SK-N-SH (cell line): ENCODE measurements around the gene ANXA9. TPM values are rescaled to one million over a fixed set of nuclear protein-coding genes. Genes with fewer than 3 reads are reported as not detected.

Experiments
- CTCF ChIA-PET: fragments of 300-600, 350-600 bp; formaldehyde crosslinking; extraction: SDS; loops from one replicate; lab custom pipeline; 2021; lab: Yijun Ruan, JAX
- POLR2A ChIA-PET: fragments of 350-600 bp; sonication (Branson Sonifier 250); formaldehyde crosslinking; extraction: SDS; loops from one replicate; lab custom pipeline; 2020; ENCODE audit warnings: antibody characterized with exemption, inconsistent platforms; lab: Yijun Ruan, JAX
- DNase-seq: peaks from one replicate; pipeline ENCODE4 v3.0.0; 2012
- H2AFZ ChIP-seq: fragments of 200-600 bp; sonication (generic); 2 replicates; pipeline ENCODE4 v1.8.1; 2016; ENCODE audit warnings: antibody characterized with exemption, mild to moderate bottlenecking, low read depth
- H3F3A ChIP-seq: fragments of 200-600 bp; sonication (generic); replicated peaks from 2 replicates; pipeline ENCODE3; 2016; ENCODE audit warnings: antibody characterized with exemption, mild to moderate bottlenecking; ENCODE audit not compliant: insufficient read depth
- H3K27ac ChIP-seq, 2 experiments: fragments of 200-500 bp in 1 of 2; fragments of 200-600 bp in 1 of 2; sonication (Bioruptor generic) in 1 of 2; sonication (generic), shearing (Covaris generic) in 1 of 2; 2 replicates each; pipeline versions ENCODE4 v1.5.1 to v1.6.1; 2014 to 2016; ENCODE audit warnings: low read depth in 2 of 2, inconsistent platforms in 1 of 2, low read length in 1 of 2, mild to moderate bottlenecking in 1 of 2, mixed read lengths in 1 of 2
- H3K27me3 ChIP-seq: fragments of 200-600 bp; sonication (generic), shearing (Covaris generic); 2 replicates; pipeline ENCODE4 v1.6.1; 2016; ENCODE audit warnings: mixed run types; ENCODE audit not compliant: insufficient read depth
- H3K36me3 ChIP-seq, 2 experiments: fragments of 200-500 bp in 1 of 2; fragments of 200-600 bp in 1 of 2; sonication (Bioruptor generic) in 1 of 2; sonication (generic) in 1 of 2; replicated peaks in 1 of 2; 2 replicates each; pipeline versions ENCODE3 to v1.5.1; 2014 to 2016; ENCODE audit warnings: low read length in 1 of 2, mild to moderate bottlenecking in 1 of 2; ENCODE audit not compliant: insufficient read depth in 2 of 2, control insufficient read depth in 1 of 2
- H3K4me1 ChIP-seq, 2 experiments: fragments of 200-500 bp in 1 of 2; fragments of 200-600 bp in 1 of 2; sonication (Bioruptor generic) in 1 of 2; sonication (generic), shearing (Covaris generic) in 1 of 2; 2 replicates each; pipeline versions ENCODE4 v1.5.1 to v1.6.1; 2014 to 2016; ENCODE audit warnings: low read depth in 1 of 2, low read length in 1 of 2, mixed run types in 1 of 2; ENCODE audit not compliant: insufficient read depth in 2 of 2, control insufficient read depth in 1 of 2
- H3K4me2 ChIP-seq: fragments of 200-600 bp; sonication (generic), shearing (Covaris generic); 2 replicates; pipeline ENCODE4 v1.6.1; 2017; ENCODE audit warnings: mixed run types
- H3K4me3 ChIP-seq, 2 experiments: fragments of 200-500 bp in 1 of 2; fragments of 200-600 bp in 1 of 2; sonication (Bioruptor generic) in 1 of 2; sonication (generic), shearing (Covaris generic) in 1 of 2; 2 replicates each; pipeline versions ENCODE4 v1.5.1 to v1.8.1; 2014 to 2016; ENCODE audit warnings: low read depth in 2 of 2, inconsistent platforms in 1 of 2, low read length in 1 of 2, mild to moderate bottlenecking in 1 of 2, mixed read lengths in 1 of 2, moderate library complexity in 1 of 2
- H3K79me2 ChIP-seq: fragments of 200-600 bp; sonication (generic); 2 replicates; pipeline ENCODE4 v1.8.1; 2017; ENCODE audit warnings: mild to moderate bottlenecking; ENCODE audit not compliant: insufficient read depth
- H3K9ac ChIP-seq: fragments of 200-600 bp; sonication (generic); 2 replicates; pipeline ENCODE4 v1.6.1; 2017; ENCODE audit warnings: mixed run types
- H3K9me2 ChIP-seq: fragments of 200-600 bp; sonication (generic); 2 replicates; pipeline ENCODE4 v1.6.1; 2017; ENCODE audit warnings: mixed run types
- H3K9me3 ChIP-seq: fragments of 200-600 bp; sonication (generic); 2 replicates; pipeline ENCODE4 v1.6.1; 2017; ENCODE audit warnings: mixed run types, mild to moderate bottlenecking, moderate library complexity
- H4K20me1 ChIP-seq: fragments of 200-600 bp; sonication (generic); 2 replicates; pipeline ENCODE4 v1.6.1; 2017; ENCODE audit warnings: mild to moderate bottlenecking, mixed run types; ENCODE audit not compliant: insufficient read depth
- ELF1 ChIP-seq: IDR thresholded peaks from 2 replicates; pipeline ENCODE4 v1.4.0; 2012
- EP300 ChIP-seq, 2 experiments: IDR thresholded peaks; 2 replicates each; pipeline versions ENCODE4 v1.4.0 to v1.6.1; 2012; ENCODE audit warnings: borderline replicate concordance in 1 of 2, low read depth in 1 of 2, low read length in 1 of 2
- FOXJ3 ChIP-seq: sonication (generic); formaldehyde crosslinking; IDR thresholded peaks from 2 replicates; pipeline ENCODE4 v1.5.1; 2020; ENCODE audit warnings: mild to moderate bottlenecking, missing genetic modification reagents
- GABPA ChIP-seq: IDR thresholded peaks from 2 replicates; pipeline ENCODE4 v1.4.0; 2012; ENCODE audit warnings: low read depth, mild to moderate bottlenecking
- GATA2 ChIP-seq: sonication (generic); formaldehyde crosslinking; IDR thresholded peaks from 2 replicates; pipeline ENCODE4 v1.5.0; 2020; ENCODE audit warnings: mild to moderate bottlenecking, missing genetic modification reagents
- JUND ChIP-seq: IDR thresholded peaks from 2 replicates; pipeline ENCODE4 v1.4.0; 2012
- MEF2A ChIP-seq: IDR thresholded peaks from 2 replicates; pipeline ENCODE4 v1.4.0; 2012; ENCODE audit warnings: low read depth, borderline replicate concordance
- MXI1 ChIP-seq: IDR thresholded peaks from 2 replicates; pipeline ENCODE4 v1.6.1; 2012; ENCODE audit warnings: mild to moderate bottlenecking, low read depth, low read length, improper control_type of control experiment
- NFIC ChIP-seq: IDR thresholded peaks from 2 replicates; pipeline ENCODE4 v1.4.0; 2012; ENCODE audit warnings: borderline replicate concordance
- POLR2AphosphoS5 ChIP-seq: IDR thresholded peaks from 2 replicates; pipeline ENCODE4 v1.6.1; 2012; ENCODE audit warnings: low read depth, low read length
- RAD21 ChIP-seq: IDR thresholded peaks from 2 replicates; pipeline ENCODE4 v1.6.1; 2012; ENCODE audit warnings: mild to moderate bottlenecking, low read length
- RFX5 ChIP-seq: IDR thresholded peaks from 2 replicates; pipeline ENCODE4 v1.6.1; 2012; ENCODE audit warnings: mild to moderate bottlenecking, improper control_type of control experiment, low read length
- RXRA ChIP-seq: IDR thresholded peaks from 2 replicates; pipeline ENCODE4 v1.4.0; 2012; ENCODE audit warnings: low read depth, mild to moderate bottlenecking, borderline replicate concordance
- TAF1 ChIP-seq: IDR thresholded peaks from 2 replicates; pipeline ENCODE4 v1.6.1; 2012; ENCODE audit warnings: low read depth, mild to moderate bottlenecking, low read length, moderate library complexity, borderline replicate concordance
- TCF12 ChIP-seq: IDR thresholded peaks from 2 replicates; pipeline ENCODE4 v1.4.0; 2012
- WGBS: methylation state at CpG from one replicate; pipeline ENCODE4 v1.1.6; 2017; ENCODE audit warnings: low lambda C conversion rate; 5-methylcytosine and 5-hydroxymethylcytosine counted together
- polyA plus RNA-seq, 3 experiments: library from polyadenylated mRNA; depleted of rRNA; stranded (reverse); fragments of >200 nt; gene quantifications; 2 replicates each; pipeline ENCODE4 v1.2.3, GENCODE V29; 2012
- TF ChIP-seq, protein P1 (sequence below): fragments of 150-350 bp; IDR thresholded peaks from 2 replicates; pipeline ENCODE4 v1.6.1; 2017; ENCODE audit warnings: antibody characterized with exemption, low read length, low read depth, borderline replicate concordance
- TF ChIP-seq, protein P2 (sequence below): IDR thresholded peaks from 2 replicates; pipeline ENCODE4 v1.4.0; 2012; ENCODE audit warnings: low read depth, borderline replicate concordance
- TF ChIP-seq, protein P3 (sequence below): fragments of 200-600 bp; sonication (generic); IDR thresholded peaks from 2 replicates; pipeline ENCODE4 v1.6.1; 2017; ENCODE audit warnings: antibody characterized with exemption, mild to moderate bottlenecking, moderate library complexity
- TF ChIP-seq, protein P4 (sequence below): IDR thresholded peaks from 2 replicates; pipeline ENCODE4 v1.4.0; 2012; ENCODE audit warnings: low read depth
- TF ChIP-seq, protein P5 (sequence below): IDR thresholded peaks from 2 replicates; pipeline ENCODE4; 2012

The ANXA9 gene
- polyA plus RNA-seq, 1 of the 3 experiments (the other 2 are of a cell fraction), result 0.07 TPM

DNA sequence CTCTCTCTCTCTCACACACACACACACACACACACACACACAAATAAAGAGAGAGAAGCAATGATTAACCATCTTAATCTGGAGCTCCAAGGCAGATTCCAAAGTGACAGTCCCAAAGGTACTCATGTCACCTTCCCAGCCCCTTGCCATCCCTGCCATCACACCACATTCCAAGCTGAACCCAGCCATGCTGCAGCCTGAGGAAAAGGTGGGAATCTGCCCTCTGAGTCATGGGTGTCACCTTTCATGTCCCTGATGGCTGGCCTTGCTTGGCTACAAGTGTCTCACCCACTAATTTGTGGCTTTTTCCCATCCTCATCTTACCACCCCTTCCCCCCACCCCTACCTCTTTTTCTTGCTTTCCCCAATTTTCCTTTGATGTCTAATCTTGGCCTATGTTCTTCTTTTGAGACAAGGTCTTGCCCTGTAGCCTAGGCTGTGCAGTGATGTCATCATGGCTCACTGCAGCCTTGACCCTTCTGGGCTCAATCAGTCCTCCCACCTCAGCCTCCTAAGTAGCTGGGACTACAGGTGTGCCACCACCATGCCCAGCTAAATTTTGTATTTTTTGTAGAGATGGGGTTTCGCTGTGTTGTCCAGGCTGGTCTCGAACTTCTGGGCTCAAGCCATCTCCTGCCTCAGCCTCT is 3.2 kb downstream of the ANXA9 start:
- no peaks in the 10 kb centered on the region for H3K27me3 ChIP-seq
- WGBS, result 72% methylated on average over 2 of the region's 2 CpGs

More for the DNA sequence above, 3.2 kb downstream of the ANXA9 start:
- Histone ChIP-seq H3K4me2 (no peak overlapping the region), H3F3A (no peaks in the 10 kb centered on the region), H4K20me1 (no peaks in the 10 kb centered on the region), H3K4me3 (no peak overlapping the region), H3K4me1 (peaks cover 0 to 11% of the 10 kb centered on the region in 2 experiments; a peak in 1 of 4 replicates), H2AFZ (no peak overlapping the region), H3K9me3 (no peaks in the 10 kb centered on the region), H3K79me2 (no peaks in the 10 kb centered on the region), H3K9ac (no peak overlapping the region), H3K9me2 (no peaks in the 10 kb centered on the region), H3K36me3 (no peaks in the 10 kb centered on the region), H3K27ac (no peak overlapping the region)
- TF ChIP-seq RFX5 (no peak), FOXJ3 (CRISPR knock-in tag) (no peak), RAD21 (no peak), GABPA (no peak), GATA2 (no peak), MEF2A (no peak), POLR2AphosphoS5 (no peak), EP300 (IDR thresholded peaks at IDR 0.05; ENCODE audit: borderline replicate concordance in 1 of 2, low read depth in 1 of 2, low read length in 1 of 2) (no peak), ELF1 (no peak), TAF1 (no peak), JUND (no peak), RXRA (no peak), NFIC (no peak), MXI1 (no peak), TCF12 (no peak)
- TF ChIP-seq, protein P1, sequence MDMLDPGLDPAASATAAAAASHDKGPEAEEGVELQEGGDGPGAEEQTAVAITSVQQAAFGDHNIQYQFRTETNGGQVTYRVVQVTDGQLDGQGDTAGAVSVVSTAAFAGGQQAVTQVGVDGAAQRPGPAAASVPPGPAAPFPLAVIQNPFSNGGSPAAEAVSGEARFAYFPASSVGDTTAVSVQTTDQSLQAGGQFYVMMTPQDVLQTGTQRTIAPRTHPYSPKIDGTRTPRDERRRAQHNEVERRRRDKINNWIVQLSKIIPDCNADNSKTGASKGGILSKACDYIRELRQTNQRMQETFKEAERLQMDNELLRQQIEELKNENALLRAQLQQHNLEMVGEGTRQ, result no peak
- TF ChIP-seq, protein P2, sequence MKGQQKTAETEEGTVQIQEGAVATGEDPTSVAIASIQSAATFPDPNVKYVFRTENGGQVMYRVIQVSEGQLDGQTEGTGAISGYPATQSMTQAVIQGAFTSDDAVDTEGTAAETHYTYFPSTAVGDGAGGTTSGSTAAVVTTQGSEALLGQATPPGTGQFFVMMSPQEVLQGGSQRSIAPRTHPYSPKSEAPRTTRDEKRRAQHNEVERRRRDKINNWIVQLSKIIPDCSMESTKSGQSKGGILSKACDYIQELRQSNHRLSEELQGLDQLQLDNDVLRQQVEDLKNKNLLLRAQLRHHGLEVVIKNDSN, result no peak
- TF ChIP-seq, protein P3, sequence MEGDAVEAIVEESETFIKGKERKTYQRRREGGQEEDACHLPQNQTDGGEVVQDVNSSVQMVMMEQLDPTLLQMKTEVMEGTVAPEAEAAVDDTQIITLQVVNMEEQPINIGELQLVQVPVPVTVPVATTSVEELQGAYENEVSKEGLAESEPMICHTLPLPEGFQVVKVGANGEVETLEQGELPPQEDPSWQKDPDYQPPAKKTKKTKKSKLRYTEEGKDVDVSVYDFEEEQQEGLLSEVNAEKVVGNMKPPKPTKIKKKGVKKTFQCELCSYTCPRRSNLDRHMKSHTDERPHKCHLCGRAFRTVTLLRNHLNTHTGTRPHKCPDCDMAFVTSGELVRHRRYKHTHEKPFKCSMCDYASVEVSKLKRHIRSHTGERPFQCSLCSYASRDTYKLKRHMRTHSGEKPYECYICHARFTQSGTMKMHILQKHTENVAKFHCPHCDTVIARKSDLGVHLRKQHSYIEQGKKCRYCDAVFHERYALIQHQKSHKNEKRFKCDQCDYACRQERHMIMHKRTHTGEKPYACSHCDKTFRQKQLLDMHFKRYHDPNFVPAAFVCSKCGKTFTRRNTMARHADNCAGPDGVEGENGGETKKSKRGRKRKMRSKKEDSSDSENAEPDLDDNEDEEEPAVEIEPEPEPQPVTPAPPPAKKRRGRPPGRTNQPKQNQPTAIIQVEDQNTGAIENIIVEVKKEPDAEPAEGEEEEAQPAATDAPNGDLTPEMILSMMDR, result no peak
- TF ChIP-seq, protein P4, sequence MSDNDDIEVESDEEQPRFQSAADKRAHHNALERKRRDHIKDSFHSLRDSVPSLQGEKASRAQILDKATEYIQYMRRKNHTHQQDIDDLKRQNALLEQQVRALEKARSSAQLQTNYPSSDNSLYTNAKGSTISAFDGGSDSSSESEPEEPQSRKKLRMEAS, result no peak
- TF ChIP-seq, protein P5, sequence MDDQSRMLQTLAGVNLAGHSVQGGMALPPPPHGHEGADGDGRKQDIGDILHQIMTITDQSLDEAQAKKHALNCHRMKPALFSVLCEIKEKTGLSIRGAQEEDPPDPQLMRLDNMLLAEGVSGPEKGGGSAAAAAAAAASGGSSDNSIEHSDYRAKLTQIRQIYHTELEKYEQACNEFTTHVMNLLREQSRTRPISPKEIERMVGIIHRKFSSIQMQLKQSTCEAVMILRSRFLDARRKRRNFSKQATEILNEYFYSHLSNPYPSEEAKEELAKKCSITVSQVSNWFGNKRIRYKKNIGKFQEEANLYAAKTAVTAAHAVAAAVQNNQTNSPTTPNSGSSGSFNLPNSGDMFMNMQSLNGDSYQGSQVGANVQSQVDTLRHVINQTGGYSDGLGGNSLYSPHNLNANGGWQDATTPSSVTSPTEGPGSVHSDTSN, result no peak
- CTCF ChIA-PET, result interaction anchor here (1.1 to 17.0 kb wide), 3 partner anchors 12 to 86 kb away, joined by 3 to 371 read pairs (median 4); partner anchors contain the start of genes GABPB2 and MINDY1
- POLR2A ChIA-PET, result no interaction called here
- no peak for DNase-seq
